GM19025 (cell line): Measurements from ENCODE around the gene MNT.

Experiments
- ATAC-seq: cut with Tn5 transposase; IDR thresholded peaks from one replicate; pipeline ENCODE4 v1.9.1; 2021; ENCODE audit warnings: mild to moderate bottlenecking, low read depth, moderate library complexity; ENCODE audit not compliant: unreplicated experiment

The MNT gene

DNA sequence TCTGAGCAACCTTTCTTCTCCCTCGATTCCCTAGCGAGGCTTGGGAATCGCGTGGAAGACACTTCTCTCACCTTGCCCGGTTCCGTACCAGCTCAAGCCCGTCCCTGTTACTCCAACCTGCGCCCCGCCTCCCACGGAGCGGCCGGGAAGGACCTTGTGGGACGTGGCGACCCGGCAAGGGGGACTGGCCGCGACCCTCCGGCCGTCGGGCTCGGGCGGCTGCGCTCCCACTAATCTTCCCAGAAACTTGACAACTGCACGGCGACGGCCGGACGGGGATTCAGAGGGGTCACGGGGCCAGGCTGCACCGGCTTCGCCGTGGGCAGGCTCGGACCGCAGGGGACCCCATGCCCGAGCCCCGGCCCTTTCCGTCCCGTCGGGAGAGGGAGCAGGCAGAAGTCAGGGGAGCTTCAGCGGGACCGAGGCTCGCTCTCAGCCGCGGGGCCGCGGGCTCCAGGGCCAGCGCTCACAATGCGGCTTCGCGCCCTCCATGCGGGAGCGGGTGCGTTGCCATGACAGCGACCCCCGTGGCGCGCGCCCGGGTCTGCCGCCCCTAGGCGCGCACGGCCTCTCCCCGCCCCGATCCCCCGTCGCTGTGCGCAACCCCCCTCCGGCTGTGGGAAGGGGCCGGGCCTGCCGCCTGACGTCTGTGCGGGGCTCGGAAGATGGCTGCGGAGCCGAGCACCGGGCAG lies 63.9 kb downstream of the MNT start, which contains the start of gene SGSM2:
SGSM2 (plus strand) TSS at position 650 of the 692 bp plus-strand sequence. CDS start 188 bp downstream, outside the sequence.
- ATAC-seq: peak; percentile 25

DNA sequence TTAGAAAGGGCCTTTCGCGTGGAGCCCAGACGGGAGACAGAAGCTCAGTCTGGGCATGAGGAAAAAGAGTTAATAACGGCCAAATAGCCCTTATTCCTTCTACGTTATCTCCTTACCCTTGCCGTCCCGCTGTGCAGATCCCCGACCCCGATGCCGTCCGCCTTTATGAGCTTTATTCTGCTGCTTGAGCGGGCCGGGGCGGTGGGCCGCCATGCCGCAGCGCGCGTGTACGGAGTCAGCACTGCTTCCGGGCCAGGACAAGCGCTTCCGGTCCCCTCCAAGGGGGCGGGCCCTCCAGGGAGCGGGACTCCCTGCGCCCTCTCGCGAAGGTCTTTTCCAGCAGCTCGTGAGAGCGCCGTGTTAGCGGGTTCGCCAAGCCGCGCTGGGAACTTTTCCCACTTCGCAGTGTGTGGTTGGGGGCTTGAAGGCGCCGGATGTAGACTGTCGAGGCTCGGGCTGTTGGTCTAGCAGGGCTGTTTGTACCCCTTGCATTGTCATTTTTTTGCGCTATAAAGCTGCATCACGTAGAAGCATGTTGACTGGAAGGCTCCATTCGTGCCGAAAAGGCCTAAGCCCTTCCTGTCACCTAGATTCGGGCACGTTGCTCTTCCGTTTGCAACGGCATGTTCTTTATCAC lies 64.5 kb downstream of the MNT start, which contains the start of gene TSR1:
TSR1 (minus strand) TSS at position 243 of the 637 bp plus-strand sequence; CDS start at position 213, 30 bp downstream.
- peak; percentile 75 for ATAC-seq

DNA sequence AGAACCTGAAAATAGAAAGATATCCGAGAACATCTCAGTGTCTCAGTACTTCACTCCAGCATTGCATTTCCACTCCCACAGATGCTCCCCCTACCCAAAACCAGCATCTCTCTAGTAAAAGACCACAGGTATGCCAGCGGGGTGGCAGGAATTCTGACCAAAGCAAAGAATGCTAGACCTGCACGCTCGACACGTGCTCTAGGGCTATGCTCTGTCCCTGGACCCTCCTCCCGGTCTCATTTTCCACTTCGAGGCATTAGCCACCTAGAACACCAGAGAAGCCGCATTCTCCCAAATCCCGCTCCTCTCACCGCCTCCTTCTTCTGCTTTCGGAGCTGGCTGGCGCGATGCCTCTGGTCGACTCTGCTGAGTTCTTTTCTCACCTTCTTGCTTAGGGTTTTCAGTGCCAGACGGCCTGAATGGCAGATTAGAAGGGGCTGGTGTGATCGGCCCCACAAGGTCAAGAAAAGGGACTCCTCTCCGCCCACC lies 65.1 kb downstream of the MNT start:
- no peak for ATAC-seq
